Breast epithelium (tissue), 4 donors: ENCODE data around the gene CST5. TPM values are rescaled to one million over a fixed set of nuclear protein-coding genes. Genes with fewer than 3 reads are reported as not detected.
"Not testable (repeated sequence)": the region's sequence is repeated elsewhere in the genome, so short reads cannot be mapped to it uniquely, and the experiment has no call there.

Experiments
- DNase-seq, 2 donors: peaks; one replicate each; pipeline ENCODE4 v3.0.0-alpha.2; 2019; ENCODE audit warnings: low spot score in 2 of 2
- H3K27ac ChIP-seq, 2 donors: fragments of 200-600 bp; sonication (generic) in 1 of 2; one replicate each; pipeline ENCODE4 v1.5.1; 2016 to 2019; ENCODE audit warnings: mild to moderate bottlenecking in 1 of 2
- H3K27me3 ChIP-seq, 2 donors: fragments of 200-600 bp; sonication (generic) in 1 of 2; one replicate each; pipeline versions ENCODE4 v1.5.1 to v1.6.0; 2017 to 2019; ENCODE audit warnings: control low read depth in 1 of 2, mild to moderate bottlenecking in 1 of 2
- H3K36me3 ChIP-seq: fragments of 200-600 bp; one replicate; pipeline ENCODE4 v1.5.1; 2019
- H3K4me1 ChIP-seq, 2 donors: fragments of 200-600 bp; sonication (generic); one replicate each; pipeline ENCODE4 v1.5.1; 2016 to 2019; ENCODE audit warnings: control low read depth in 1 of 2
- H3K4me3 ChIP-seq, 3 donors: fragments of 200-600 bp; sonication (generic); 1 replicate in 2 of 3; 2 replicates in 1 of 3; pipeline ENCODE4 v1.5.1; 2016 to 2019; ENCODE audit warnings: mild to moderate bottlenecking in 3 of 3, moderate library complexity in 2 of 3
- H3K9me3 ChIP-seq, 2 donors: fragments of 200-600 bp; sonication (generic) in 1 of 2; one replicate each; pipeline ENCODE4 v1.5.1; 2016 to 2019; ENCODE audit warnings: control low read depth in 1 of 2
- CTCF ChIP-seq, 3 donors: fragments of 450-650 bp; IDR thresholded peaks; one replicate each; pipeline ENCODE4 v1.5.1; 2016 to 2017; ENCODE audit warnings: antibody characterized with exemption in 3 of 3, mild to moderate bottlenecking in 3 of 3, moderate library complexity in 3 of 3
- POLR2A ChIP-seq: fragments of 450-650 bp; IDR thresholded peaks from one replicate; pipeline ENCODE4 v1.6.1; 2016; ENCODE audit warnings: antibody characterized with exemption, mild to moderate bottlenecking, moderate library complexity
- POLR2AphosphoS5 ChIP-seq, 3 donors: sonication (generic); formaldehyde crosslinking; IDR thresholded peaks; one replicate each; pipeline ENCODE4 v1.6.1; 2017; ENCODE audit warnings: antibody characterized with exemption in 3 of 3
- intact Hi-C: fragments of 100-400 bp; cut with DNase I; formaldehyde crosslinking; loops from one replicate; pipeline ENCODE4 v1.15.1; 2023; ENCODE audit warnings: low total_unique reads
- total RNA-seq, 3 donors: library from RNA; depleted of rRNA; stranded (reverse); fragments of >200 nt; gene quantifications; one replicate each; pipeline ENCODE4 v1.1.0, GENCODE V29; 2016

Gene CST5
- total RNA-seq, 3 donors from 2014 or later: not detected

- Histone ChIP-seq H3K4me3 (no peak overlapping the region), H3K4me1 (no peaks in the 10 kb centered on the region), H3K27ac (no peak overlapping the region), H3K27me3 (peaks cover 0 to 6% of the 10 kb centered on the region in 2 donors), H3K9me3 (peaks cover 0 to 4% of the 10 kb centered on the region in 2 donors), H3K36me3 (no peaks in the 10 kb centered on the region)
- TF ChIP-seq POLR2A (no peak), POLR2AphosphoS5 (IDR thresholded peaks at IDR 0.05) (no peak), CTCF (IDR thresholded peaks at IDR 0.05) (no peak)
- DNase-seq: no peak
- intact Hi-C loops: no loop called here
These were observed 36.3 kb upstream of the CST5 start for GRCh38 chr20:23915844-23916243.

GRCh38 chr20:23914469-23914868 lies 34.9 kb upstream of the CST5 start:
- H3K4me3 ChIP-seq, intact Hi-C loops, DNase-seq, H3K9me3 ChIP-seq, H3K27ac ChIP-seq, H3K4me1 ChIP-seq, H3K36me3 ChIP-seq: not testable (repeated sequence)
- peaks cover 0 to 14% of the 10 kb centered on the region in 2 donors for H3K27me3 ChIP-seq

- no peaks in the 10 kb centered on the region for H3K36me3 ChIP-seq
- H3K27me3 ChIP-seq: peaks cover 0 to 14% of the 10 kb centered on the region in 2 donors
- intact Hi-C loops: no loop called here
- no peak overlapping the region for H3K4me3 ChIP-seq
- no peaks in the 10 kb centered on the region for H3K4me1 ChIP-seq
- DNase-seq: no peak
- H3K27ac ChIP-seq: no peak overlapping the region
- TF ChIP-seq POLR2A (no peak), CTCF (IDR thresholded peaks at IDR 0.05) (no peak), POLR2AphosphoS5 (IDR thresholded peaks at IDR 0.05) (no peak)
- peaks cover 4 to 8% of the 10 kb centered on the region in 2 donors for H3K9me3 ChIP-seq
These were observed 30.7 kb upstream of the CST5 start for GRCh38 chr20:23910210-23910609.

GRCh38 chr20:23909390-23909789 lies 29.8 kb upstream of the CST5 start:
- H3K27me3 ChIP-seq: peaks cover 0 to 14% of the 10 kb centered on the region in 2 donors
- H3K36me3 ChIP-seq: no peaks in the 10 kb centered on the region
- TF ChIP-seq CTCF (IDR thresholded peaks at IDR 0.05) (no peak), POLR2AphosphoS5 (IDR thresholded peaks at IDR 0.05) (no peak)
- H3K4me1 ChIP-seq: no peaks in the 10 kb centered on the region
- intact Hi-C loops: no loop called here
- H3K27ac ChIP-seq: no peak overlapping the region
- DNase-seq: no peak
- no peak overlapping the region for H3K4me3 ChIP-seq
- H3K9me3 ChIP-seq: peaks cover 4 to 16% of the 10 kb centered on the region in 2 donors

GRCh38 chr20:23907579-23907978 lies 28.0 kb upstream of the CST5 start:
- intact Hi-C loops: no loop called here
- TF ChIP-seq POLR2AphosphoS5 (IDR thresholded peaks at IDR 0.05): no peak
- TF ChIP-seq CTCF (IDR thresholded peaks at IDR 0.05): no peak
- no peak for TF ChIP-seq POLR2A
- Histone ChIP-seq H3K4me1 (no peaks in the 10 kb centered on the region), H3K27me3 (peaks cover 0 to 14% of the 10 kb centered on the region in 2 donors), H3K9me3 (peaks cover 4 to 25% of the 10 kb centered on the region in 2 donors), H3K27ac (no peak overlapping the region), H3K4me3 (no peak overlapping the region), H3K36me3 (no peaks in the 10 kb centered on the region)
- DNase-seq: no peak

GRCh38 chr20:23902396-23902795 lies 22.8 kb upstream of the CST5 start:
- H3K4me1 ChIP-seq, H3K27ac ChIP-seq, H3K4me3 ChIP-seq, H3K27me3 ChIP-seq, H3K36me3 ChIP-seq, DNase-seq, intact Hi-C loops: not testable (repeated sequence)
- H3K9me3 ChIP-seq: peaks cover 4 to 25% of the 10 kb centered on the region in 2 donors

GRCh38 chr20:23890867-23891266 lies 11.3 kb upstream of the CST5 start:
- H3K4me1 ChIP-seq, DNase-seq, H3K36me3 ChIP-seq, intact Hi-C loops, H3K9me3 ChIP-seq, H3K27ac ChIP-seq, H3K4me3 ChIP-seq: not testable (repeated sequence)
- H3K27me3 ChIP-seq: peaks cover 0 to 21% of the 10 kb centered on the region in 2 donors
